GM19035 (cell line): ENCODE measurements around the gene B3GNT8.
"Not testable (repeated sequence)": the region's sequence is repeated elsewhere in the genome, so short reads cannot be mapped to it uniquely, and the experiment has no call there.

Source experiments
- ATAC-seq: cut with Tn5 transposase; IDR thresholded peaks from one replicate; pipeline ENCODE4 v1.9.1; 2021; ENCODE audit not compliant: unreplicated experiment

The B3GNT8 gene

GRCh38 chr19:41416194-41416674 is 10.9 kb downstream of the B3GNT8 start:
- no peak for ATAC-seq

GRCh38 chr19:41415154-41415571 is 12.0 kb downstream of the B3GNT8 start:
- no peak for ATAC-seq

- ATAC-seq, result no peak
Measured at GRCh38 chr19:41414461-41414860, 12.7 kb downstream of the B3GNT8 start.

- no peak for ATAC-seq
Measured at GRCh38 chr19:41413947-41414346, 13.2 kb downstream of the B3GNT8 start.

GRCh38 chr19:41412953-41413352 is 14.2 kb downstream of the B3GNT8 start:
- no peak for ATAC-seq

GRCh38 chr19:41411968-41412265 is 15.3 kb downstream of the B3GNT8 start:
- ATAC-seq, result no peak

- no peak for ATAC-seq
Measured at GRCh38 chr19:41411100-41411967, 15.8 kb downstream of the B3GNT8 start.

- no peak for ATAC-seq
Measured at GRCh38 chr19:41410336-41411054, 16.7 kb downstream of the B3GNT8 start.

- ATAC-seq, result no peak
Measured at GRCh38 chr19:41409288-41409687, 17.9 kb downstream of the B3GNT8 start.

GRCh38 chr19:41408846-41409245 is 18.3 kb downstream of the B3GNT8 start:
- not testable (repeated sequence) for ATAC-seq

- no peak for ATAC-seq
Measured at GRCh38 chr19:41408256-41408655, 18.9 kb downstream of the B3GNT8 start.

GRCh38 chr19:41407271-41407670 is 19.9 kb downstream of the B3GNT8 start:
- ATAC-seq, result no peak

- ATAC-seq, result no peak
Measured at GRCh38 chr19:41405776-41406175, 21.4 kb downstream of the B3GNT8 start.

GRCh38 chr19:41403181-41403970 is 23.8 kb downstream of the B3GNT8 start:
- ATAC-seq, result no peak

GRCh38 chr19:41402010-41402409 is 25.2 kb downstream of the B3GNT8 start:
- ATAC-seq, result no peak

- no peak for ATAC-seq
Measured at GRCh38 chr19:41401483-41401882, 25.7 kb downstream of the B3GNT8 start.

- ATAC-seq, result no peak
Measured at GRCh38 chr19:41399525-41399924, 27.6 kb downstream of the B3GNT8 start.

- no peak for ATAC-seq
Measured at GRCh38 chr19:41399091-41399490, 28.1 kb downstream of the B3GNT8 start.

GRCh38 chr19:41398598-41398997 is 28.6 kb downstream of the B3GNT8 start:
- ATAC-seq, result no peak

- no peak for ATAC-seq
Measured at GRCh38 chr19:41398050-41398418, 29.1 kb downstream of the B3GNT8 start.
